Gastroesophageal sphincter (tissue), 4 donors: ENCODE data around the gene FNDC3A. TPM values are rescaled to one million over a fixed set of nuclear protein-coding genes. Genes with fewer than 3 reads are reported as not detected.

Experiments
- ATAC-seq: fragments of 150-250 bp; one replicate; pipeline ENCODE4 v1.9.1; 2016; ENCODE audit warnings: mild to moderate bottlenecking, moderate library complexity
- H3K27ac ChIP-seq, 4 donors: fragments of 200-600 bp; sonication (generic) in 3 of 4; 1 replicate in 3 of 4; 2 replicates in 1 of 4; pipeline ENCODE4 v1.5.1; 2016 to 2019
- H3K27me3 ChIP-seq: fragments of 200-600 bp; sonication (generic); one replicate; pipeline ENCODE4 v1.5.1; 2019
- H3K36me3 ChIP-seq, 2 donors: fragments of 200-600 bp; sonication (generic); one replicate each; pipeline ENCODE4 v1.5.1; 2019; ENCODE audit warnings: control low read depth in 1 of 2
- H3K4me1 ChIP-seq, 3 donors: fragments of 200-600 bp; sonication (generic); 1 replicate in 2 of 3; 2 replicates in 1 of 3; pipeline ENCODE4 v1.5.1; 2016 to 2019; ENCODE audit warnings: control low read depth in 2 of 3
- H3K4me3 ChIP-seq, 2 donors: fragments of 200-600 bp; sonication (generic); one replicate each; pipeline ENCODE4 v1.5.1; 2019; ENCODE audit warnings: mild to moderate bottlenecking in 1 of 2, moderate library complexity in 1 of 2
- H3K9me3 ChIP-seq, 3 donors: fragments of 200-600 bp; sonication (generic); one replicate each; pipeline ENCODE4 v1.5.1; 2017 to 2019; ENCODE audit warnings: control low read depth in 2 of 3
- EP300 ChIP-seq: sonication (generic); formaldehyde crosslinking; IDR thresholded peaks from one replicate; pipeline ENCODE4 v1.6.1; 2017; ENCODE audit warnings: antibody characterized with exemption, mild to moderate bottlenecking
- POLR2A ChIP-seq, 2 donors: fragments of 450-650 bp; IDR thresholded peaks; one replicate each; pipeline ENCODE4 v1.6.1; 2017; ENCODE audit warnings: antibody characterized with exemption in 2 of 2, mild to moderate bottlenecking in 2 of 2, moderate library complexity in 1 of 2
- POLR2AphosphoS5 ChIP-seq: sonication (generic); formaldehyde crosslinking; IDR thresholded peaks from one replicate; pipeline ENCODE4 v1.6.1; 2017; ENCODE audit warnings: antibody characterized with exemption
- WGBS, 2 donors: methylation state at CpG; one replicate each; pipeline ENCODE4 v1.1.5; 2018; ENCODE audit warnings: low coverage in 1 of 2; 5-methylcytosine and 5-hydroxymethylcytosine counted together
- total RNA-seq, 4 donors: library from RNA; depleted of rRNA; stranded (reverse); fragments of >200 nt; gene quantifications; one replicate each; pipeline ENCODE4 v1.1.0, GENCODE V29; 2016
- TF ChIP-seq, protein P1 (sequence below), 4 experiments: fragments of 200-600 bp in 2 of 4; fragments of 450-650 bp in 2 of 4; sonication (generic) in 1 of 4; IDR thresholded peaks; one replicate each; pipeline ENCODE4 v1.5.1; 2017 to 2019; ENCODE audit warnings: antibody characterized with exemption in 4 of 4, mild to moderate bottlenecking in 2 of 4, moderate library complexity in 2 of 4

Gene FNDC3A
- total RNA-seq, 4 donors from 2014 or later: 36.4 to 55.9 (median 47.8) TPM

DNA sequence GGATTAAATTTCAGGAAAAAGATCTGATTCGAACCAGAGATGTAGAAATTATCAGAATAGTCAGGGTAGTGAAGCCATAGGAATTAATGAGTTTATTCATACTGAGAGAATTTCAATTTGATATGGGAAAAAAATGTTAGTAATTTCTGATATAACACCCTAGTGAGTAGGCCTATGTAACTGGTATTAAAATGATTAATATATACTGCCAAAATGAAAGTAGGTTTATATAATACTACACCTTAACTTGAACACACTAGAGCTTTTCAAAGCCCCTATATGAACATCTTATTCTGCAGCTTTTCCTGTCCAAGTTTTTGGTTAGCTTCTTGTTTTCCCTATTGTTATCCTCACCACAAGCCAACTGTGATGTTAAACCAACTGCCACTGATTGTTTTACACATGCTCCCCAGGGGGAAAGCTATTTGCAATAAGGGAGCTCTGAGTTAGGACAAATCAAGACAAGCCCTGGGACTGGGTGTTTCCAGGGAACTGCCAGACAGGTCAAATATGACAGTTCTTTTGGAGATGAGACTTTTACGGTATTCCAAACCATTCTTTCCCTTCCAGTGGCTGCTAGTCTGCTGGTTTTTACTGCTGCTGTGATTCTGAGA lies 45.3 kb downstream of the FNDC3A start:
- H3K27me3 ChIP-seq: no peaks in the 10 kb centered on the region
- H3K9me3 ChIP-seq: no peaks in the 10 kb centered on the region
- no peaks in the 10 kb centered on the region for H3K36me3 ChIP-seq
- ATAC-seq: no peak
- no peaks in the 10 kb centered on the region for H3K4me1 ChIP-seq
- 97 to 100% methylated on average over 2 of the region's 2 CpGs for WGBS, 2 donors
- H3K27ac ChIP-seq: no peak overlapping the region
- H3K4me3 ChIP-seq: no peak overlapping the region
- TF ChIP-seq EP300 (no peak), POLR2A (IDR thresholded peaks at IDR 0.05) (no peak), POLR2AphosphoS5 (no peak)
- TF ChIP-seq, protein P1, sequence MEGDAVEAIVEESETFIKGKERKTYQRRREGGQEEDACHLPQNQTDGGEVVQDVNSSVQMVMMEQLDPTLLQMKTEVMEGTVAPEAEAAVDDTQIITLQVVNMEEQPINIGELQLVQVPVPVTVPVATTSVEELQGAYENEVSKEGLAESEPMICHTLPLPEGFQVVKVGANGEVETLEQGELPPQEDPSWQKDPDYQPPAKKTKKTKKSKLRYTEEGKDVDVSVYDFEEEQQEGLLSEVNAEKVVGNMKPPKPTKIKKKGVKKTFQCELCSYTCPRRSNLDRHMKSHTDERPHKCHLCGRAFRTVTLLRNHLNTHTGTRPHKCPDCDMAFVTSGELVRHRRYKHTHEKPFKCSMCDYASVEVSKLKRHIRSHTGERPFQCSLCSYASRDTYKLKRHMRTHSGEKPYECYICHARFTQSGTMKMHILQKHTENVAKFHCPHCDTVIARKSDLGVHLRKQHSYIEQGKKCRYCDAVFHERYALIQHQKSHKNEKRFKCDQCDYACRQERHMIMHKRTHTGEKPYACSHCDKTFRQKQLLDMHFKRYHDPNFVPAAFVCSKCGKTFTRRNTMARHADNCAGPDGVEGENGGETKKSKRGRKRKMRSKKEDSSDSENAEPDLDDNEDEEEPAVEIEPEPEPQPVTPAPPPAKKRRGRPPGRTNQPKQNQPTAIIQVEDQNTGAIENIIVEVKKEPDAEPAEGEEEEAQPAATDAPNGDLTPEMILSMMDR (IDR thresholded peaks at IDR 0.05): no peak

DNA sequence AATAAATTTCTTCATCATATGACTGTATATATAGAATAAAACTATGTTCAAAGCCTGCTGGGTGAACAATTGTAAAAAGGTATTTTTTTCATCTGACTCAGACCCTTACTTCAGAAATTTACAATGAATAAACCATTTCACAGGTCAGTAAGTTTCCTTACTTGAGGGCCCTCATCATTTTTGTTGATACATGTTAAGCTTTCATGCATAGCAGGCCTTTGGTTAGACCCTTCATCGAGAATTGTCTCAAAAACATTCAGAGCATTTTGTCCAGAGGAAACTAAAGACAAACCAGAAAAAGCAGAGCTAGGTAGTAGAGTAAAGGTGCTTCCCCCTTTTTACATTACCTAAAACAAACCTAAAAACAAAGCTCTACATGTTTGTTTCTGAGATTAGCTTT lies 46.2 kb downstream of the FNDC3A start:
- TF ChIP-seq POLR2A (IDR thresholded peaks at IDR 0.05): no peak
- TF ChIP-seq EP300: no peak
- TF ChIP-seq, protein P1 (IDR thresholded peaks at IDR 0.05): no peak
- TF ChIP-seq POLR2AphosphoS5: no peak
- Histone ChIP-seq H3K4me3 (no peak overlapping the region), H3K4me1 (no peaks in the 10 kb centered on the region), H3K9me3 (no peaks in the 10 kb centered on the region), H3K27me3 (no peaks in the 10 kb centered on the region), H3K36me3 (no peaks in the 10 kb centered on the region), H3K27ac (no peak overlapping the region)
- no peak for ATAC-seq
- 92% methylated on average over 1 of the region's 1 CpG; no CpG with 5 or more reads in 1 of the 2 donors for WGBS, 2 donors

DNA sequence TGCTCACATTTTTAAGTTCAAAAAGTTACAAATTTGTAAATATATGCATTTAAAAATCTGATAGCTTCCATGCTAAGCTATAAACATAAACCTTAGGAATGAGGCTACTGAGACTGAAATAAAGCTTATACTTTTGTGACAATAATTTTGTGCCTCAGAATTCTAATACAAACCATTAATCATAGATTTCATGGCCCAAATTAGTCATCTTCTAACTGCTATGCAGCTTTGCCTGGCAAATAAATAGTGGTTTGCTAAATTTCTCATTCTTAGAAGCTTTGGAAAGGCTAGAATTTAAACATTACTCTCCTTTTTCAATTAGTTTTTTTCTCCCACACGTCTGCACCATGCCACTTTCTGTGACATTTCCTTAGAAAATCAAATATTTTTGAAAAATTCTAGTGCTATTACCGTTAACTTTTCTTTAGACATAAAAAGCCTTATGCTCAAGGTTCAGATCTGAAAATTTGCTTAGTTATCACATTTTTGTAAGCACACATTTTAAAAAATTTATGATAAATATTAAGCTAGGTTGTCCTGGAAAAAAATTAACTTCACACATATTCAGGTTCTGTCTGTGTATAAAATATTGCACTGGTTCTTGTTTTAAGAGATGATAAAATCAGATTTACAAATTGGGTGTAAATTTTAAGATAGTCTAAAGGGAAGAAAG lies 46.9 kb downstream of the FNDC3A start:
- H3K4me1 ChIP-seq: no peaks in the 10 kb centered on the region
- H3K27ac ChIP-seq: no peak overlapping the region
- H3K27me3 ChIP-seq: no peaks in the 10 kb centered on the region
- 71 to 87% methylated on average over 2 of the region's 2 CpGs for WGBS, 2 donors
- no peak for ATAC-seq
- no peak overlapping the region for H3K4me3 ChIP-seq
- no peaks in the 10 kb centered on the region for H3K9me3 ChIP-seq
- no peak for TF ChIP-seq POLR2A (IDR thresholded peaks at IDR 0.05)
- TF ChIP-seq, protein P1 (IDR thresholded peaks at IDR 0.05): no peak
- no peaks in the 10 kb centered on the region for H3K36me3 ChIP-seq

DNA sequence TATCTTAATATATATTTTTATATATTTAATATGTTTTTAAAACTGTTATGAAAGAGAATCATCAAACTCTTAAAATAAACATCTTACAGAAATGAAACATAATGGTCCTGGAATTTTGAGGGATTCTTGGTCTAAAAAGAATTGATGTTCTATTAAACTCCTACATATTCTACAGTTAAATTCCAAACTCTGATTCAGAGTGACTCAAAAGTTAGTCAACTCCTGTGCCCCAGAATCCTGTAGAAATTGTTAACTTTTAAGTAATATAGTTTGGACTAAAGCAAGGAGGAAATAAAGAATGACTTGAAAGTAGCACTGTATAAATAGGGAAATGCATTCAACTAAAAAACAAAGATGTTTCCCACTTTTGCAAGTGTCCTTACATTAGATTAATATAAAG lies 47.7 kb downstream of the FNDC3A start:
- H3K4me1 ChIP-seq: no peaks in the 10 kb centered on the region
- H3K9me3 ChIP-seq: no peaks in the 10 kb centered on the region
- TF ChIP-seq POLR2A (IDR thresholded peaks at IDR 0.05) (no peak), EP300 (no peak), POLR2AphosphoS5 (no peak)
- TF ChIP-seq, protein P1 (IDR thresholded peaks at IDR 0.05): no peak
- no peak for ATAC-seq
- H3K4me3 ChIP-seq: no peak overlapping the region
- no peaks in the 10 kb centered on the region for H3K36me3 ChIP-seq
- no peak overlapping the region for H3K27ac ChIP-seq
- H3K27me3 ChIP-seq: no peaks in the 10 kb centered on the region

DNA sequence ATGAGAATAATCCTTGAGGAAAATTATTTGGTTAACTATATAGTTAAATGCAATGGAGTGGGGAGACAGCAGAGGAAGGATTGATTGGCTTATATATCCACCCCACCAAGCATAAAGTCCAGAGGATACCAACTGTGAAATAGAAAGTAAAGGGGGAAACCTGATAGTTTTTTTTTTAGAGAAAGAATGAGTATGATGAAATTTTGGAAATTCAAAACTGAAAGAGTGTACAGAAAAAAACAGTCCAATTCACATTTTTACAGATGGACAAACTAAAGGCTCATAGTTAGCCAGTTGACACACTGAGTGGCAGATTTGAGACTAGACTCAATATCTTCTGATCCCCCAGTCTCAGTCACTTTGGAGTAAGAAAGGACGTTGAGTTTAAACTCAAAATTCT lies 51.1 kb downstream of the FNDC3A start:
- WGBS, 2 donors: 0 to 88% methylated on average over 1 of the region's 1 CpG
- Histone ChIP-seq H3K9me3 (no peaks in the 10 kb centered on the region), H3K27ac (no peak overlapping the region), H3K4me3 (no peak overlapping the region), H3K27me3 (no peaks in the 10 kb centered on the region), H3K36me3 (no peaks in the 10 kb centered on the region), H3K4me1 (no peaks in the 10 kb centered on the region)
- no peak for ATAC-seq
- TF ChIP-seq POLR2A (IDR thresholded peaks at IDR 0.05): no peak
- TF ChIP-seq, protein P1 (IDR thresholded peaks at IDR 0.05): no peak
- TF ChIP-seq EP300: no peak
- no peak for TF ChIP-seq POLR2AphosphoS5
